Measurements from ENCODE around the gene RAD50. TPM values are rescaled to one million over a fixed set of nuclear protein-coding genes. Genes with fewer than 3 reads are reported as not detected.

RAD50 gene
- total RNA-seq, 4 donors from 2014 or later = 21.7 to 37.1 (median 24.6) TPM

DNA sequence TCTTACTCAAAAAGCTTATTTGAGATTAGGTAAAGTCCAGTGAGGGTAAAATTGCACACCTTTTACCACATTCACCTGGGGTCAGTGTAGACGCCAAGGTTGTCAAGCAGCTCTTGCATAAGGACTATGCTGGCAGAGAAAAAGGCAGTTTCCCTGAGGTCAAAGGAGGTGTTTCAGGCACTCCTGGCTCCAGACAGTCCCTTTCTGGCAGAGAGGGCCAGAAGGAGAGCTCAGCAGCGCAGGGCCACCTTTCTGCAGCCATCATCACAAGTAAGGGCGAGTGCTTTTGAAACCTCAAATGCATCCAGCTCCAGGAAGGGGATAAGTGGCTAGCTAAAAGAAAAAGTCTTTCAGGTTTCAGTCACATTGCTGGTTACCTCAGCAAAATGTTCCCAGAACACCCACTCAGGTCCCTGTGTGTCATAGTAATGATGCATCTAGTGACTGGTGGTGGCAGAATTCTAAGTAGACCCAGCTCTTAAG lies 84.5 kb downstream of the RAD50 start:
- no peak for DNase-seq (ENCODE audit: low spot score in 2 of 2)
- no peak overlapping the region for H3K4me3 ChIP-seq (ENCODE audit: low read depth, poor library complexity, severe bottlenecking)
- no peak for TF ChIP-seq POLR2A (IDR thresholded peaks at IDR 0.05)
- TF ChIP-seq, protein P1, sequence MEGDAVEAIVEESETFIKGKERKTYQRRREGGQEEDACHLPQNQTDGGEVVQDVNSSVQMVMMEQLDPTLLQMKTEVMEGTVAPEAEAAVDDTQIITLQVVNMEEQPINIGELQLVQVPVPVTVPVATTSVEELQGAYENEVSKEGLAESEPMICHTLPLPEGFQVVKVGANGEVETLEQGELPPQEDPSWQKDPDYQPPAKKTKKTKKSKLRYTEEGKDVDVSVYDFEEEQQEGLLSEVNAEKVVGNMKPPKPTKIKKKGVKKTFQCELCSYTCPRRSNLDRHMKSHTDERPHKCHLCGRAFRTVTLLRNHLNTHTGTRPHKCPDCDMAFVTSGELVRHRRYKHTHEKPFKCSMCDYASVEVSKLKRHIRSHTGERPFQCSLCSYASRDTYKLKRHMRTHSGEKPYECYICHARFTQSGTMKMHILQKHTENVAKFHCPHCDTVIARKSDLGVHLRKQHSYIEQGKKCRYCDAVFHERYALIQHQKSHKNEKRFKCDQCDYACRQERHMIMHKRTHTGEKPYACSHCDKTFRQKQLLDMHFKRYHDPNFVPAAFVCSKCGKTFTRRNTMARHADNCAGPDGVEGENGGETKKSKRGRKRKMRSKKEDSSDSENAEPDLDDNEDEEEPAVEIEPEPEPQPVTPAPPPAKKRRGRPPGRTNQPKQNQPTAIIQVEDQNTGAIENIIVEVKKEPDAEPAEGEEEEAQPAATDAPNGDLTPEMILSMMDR (IDR thresholded peaks at IDR 0.05) = no peak
- intact Hi-C loops (cut with DNase I; ENCODE audit: low total_unique reads) = no loop called here
- WGBS, 2 donors = 91 to 92% methylated on average over 3 of the region's 3 CpGs

DNA sequence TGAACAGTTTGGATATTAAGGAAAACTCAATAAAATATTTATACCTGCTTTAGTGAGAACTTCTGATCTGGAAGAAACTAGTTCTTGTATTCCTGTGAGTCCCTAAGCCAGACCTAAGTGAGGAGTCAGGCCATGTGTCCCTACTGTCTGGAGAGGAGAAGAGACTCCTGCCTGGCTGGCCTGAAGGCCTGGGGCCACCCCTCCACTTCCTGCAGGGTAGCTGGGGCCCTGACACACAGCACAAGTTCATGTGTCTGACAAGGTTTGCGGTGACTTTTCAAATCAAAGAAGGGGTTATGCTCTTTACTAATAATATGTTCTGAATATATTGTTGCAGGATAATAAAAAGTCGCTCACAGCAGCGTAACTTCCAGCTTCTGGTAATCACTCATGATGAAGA lies 85.1 kb downstream of the RAD50 start:
- no peak for DNase-seq (ENCODE audit: low spot score in 2 of 2)
- TF ChIP-seq POLR2A (IDR thresholded peaks at IDR 0.05) = no peak
- TF ChIP-seq, protein P1 (IDR thresholded peaks at IDR 0.05) = no peak
- WGBS, 2 donors = 98 to 99% methylated on average over 3 of the region's 3 CpGs
- intact Hi-C loops (cut with DNase I; ENCODE audit: low total_unique reads) = no loop called here
- H3K4me3 ChIP-seq (ENCODE audit: low read depth, poor library complexity, severe bottlenecking) = no peak overlapping the region

DNA sequence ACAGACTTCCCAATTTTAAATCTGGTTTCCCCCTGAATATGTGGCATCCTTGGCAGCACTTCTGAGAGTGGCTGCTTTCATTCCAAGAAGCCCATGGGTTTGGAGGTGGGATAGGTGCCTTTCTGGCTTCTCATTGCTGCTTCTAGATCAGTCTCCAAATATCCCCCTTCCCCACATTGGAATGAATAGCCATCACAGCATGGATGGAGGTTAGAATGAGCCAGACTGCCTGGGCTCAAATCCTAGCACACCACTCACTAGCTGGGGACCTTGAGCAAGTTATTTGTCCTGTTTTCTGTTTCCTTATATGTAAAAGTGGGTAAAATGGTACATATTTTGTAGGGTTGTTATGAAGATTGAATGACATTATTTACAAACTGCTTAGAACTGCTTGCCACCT lies 87.4 kb downstream of the RAD50 start:
- no peak for TF ChIP-seq POLR2A (IDR thresholded peaks at IDR 0.05)
- TF ChIP-seq, protein P1 (IDR thresholded peaks at IDR 0.05) = no peak
- no peak overlapping the region for H3K4me3 ChIP-seq (ENCODE audit: low read depth, poor library complexity, severe bottlenecking)
- intact Hi-C loops (cut with DNase I; ENCODE audit: low total_unique reads) = no loop called here
- DNase-seq (ENCODE audit: low spot score in 2 of 2) = no peak

DNA sequence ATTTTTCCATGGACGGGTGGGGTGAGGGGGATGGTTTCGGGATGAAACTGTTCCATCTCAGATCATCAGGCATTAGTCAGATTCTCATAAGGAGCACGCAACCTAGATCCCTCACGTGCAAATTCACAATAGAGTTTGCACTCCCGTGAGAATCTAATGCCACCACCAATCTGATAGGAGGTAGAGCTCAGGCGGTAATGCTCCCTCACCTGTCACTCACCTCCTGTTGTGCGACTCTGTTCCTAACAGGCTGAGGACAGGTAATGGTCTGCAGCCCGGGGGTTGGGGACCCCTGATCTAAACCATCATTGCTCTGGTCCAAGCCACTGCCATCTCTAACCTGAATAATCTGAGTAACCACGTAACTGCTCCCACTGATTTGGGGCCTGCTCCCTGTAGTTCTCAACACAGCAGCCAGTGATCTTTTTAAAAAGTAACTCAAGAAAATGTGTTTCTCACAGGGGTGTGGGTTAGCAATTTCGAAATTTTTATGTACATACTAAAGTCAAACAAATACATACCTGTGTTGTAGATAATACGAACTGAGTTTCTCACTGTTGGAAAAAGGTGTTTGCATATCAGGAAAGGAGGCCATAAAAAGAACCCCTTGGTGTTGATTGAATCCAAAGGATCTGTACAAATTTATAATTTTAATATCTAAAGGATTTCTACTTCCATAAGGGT lies 89.9 kb downstream of the RAD50 start:
- intact Hi-C loops (cut with DNase I; ENCODE audit: low total_unique reads) = no loop called here
- WGBS, 2 donors = 94 to 95% methylated on average over 11 of the region's 11 CpGs
- DNase-seq (ENCODE audit: low spot score in 2 of 2) = no peak
- no peak overlapping the region for H3K4me3 ChIP-seq (ENCODE audit: low read depth, poor library complexity, severe bottlenecking)
- no peak for TF ChIP-seq POLR2A (IDR thresholded peaks at IDR 0.05)
- TF ChIP-seq, protein P1 (IDR thresholded peaks at IDR 0.05) = no peak

DNA sequence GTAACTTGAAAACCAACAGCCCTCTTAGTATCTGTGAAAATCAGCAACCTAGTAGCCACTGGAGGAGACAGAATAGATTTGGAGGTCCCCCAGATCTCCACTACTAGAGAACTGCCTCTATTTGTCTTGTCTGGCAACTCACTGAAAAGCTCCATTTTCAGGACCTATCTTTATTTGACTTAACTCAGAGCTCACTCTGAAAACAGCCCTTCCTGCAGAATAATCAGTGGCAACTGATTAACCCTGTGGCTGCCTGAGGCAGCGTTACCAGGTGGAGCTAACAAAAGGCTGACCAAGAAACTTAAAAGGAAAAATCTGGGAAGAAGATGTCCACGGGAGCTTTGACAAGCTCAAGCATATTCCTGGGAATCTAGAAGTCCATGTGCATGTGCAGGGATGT lies 90.7 kb downstream of the RAD50 start:
- no peak overlapping the region for H3K4me3 ChIP-seq (ENCODE audit: low read depth, poor library complexity, severe bottlenecking)
- intact Hi-C loops (cut with DNase I; ENCODE audit: low total_unique reads) = no loop called here
- DNase-seq (ENCODE audit: low spot score in 2 of 2) = no peak
- 91 to 93% methylated on average over 2 of the region's 2 CpGs for WGBS, 2 donors
- TF ChIP-seq, protein P1 (IDR thresholded peaks at IDR 0.05) = no peak
- TF ChIP-seq POLR2A (IDR thresholded peaks at IDR 0.05) = no peak

DNA sequence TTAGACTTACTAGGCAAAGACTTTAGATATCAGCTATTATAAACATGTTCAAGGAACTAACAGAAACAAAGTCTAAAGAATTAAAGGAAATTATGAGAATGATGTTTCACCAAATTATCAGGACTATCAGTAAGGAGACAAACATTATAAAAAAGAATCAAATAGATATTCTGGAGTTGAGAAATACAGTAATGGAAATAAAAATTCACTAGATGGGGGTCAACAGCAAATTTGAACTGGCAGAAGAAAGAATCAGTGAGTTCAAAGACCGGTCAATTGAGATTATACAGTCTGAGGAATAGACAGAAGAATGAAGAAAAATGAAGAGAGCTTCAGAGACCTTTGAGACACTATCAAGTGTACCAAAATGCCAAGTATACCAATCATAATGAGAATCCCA lies 91.6 kb downstream of the RAD50 start:
- 95 to 98% methylated on average over 1 of the region's 1 CpG for WGBS, 2 donors
- no peak for DNase-seq (ENCODE audit: low spot score in 2 of 2)
- H3K4me3 ChIP-seq (ENCODE audit: low read depth, poor library complexity, severe bottlenecking) = no peak overlapping the region
- intact Hi-C loops (cut with DNase I; ENCODE audit: low total_unique reads) = no loop called here
- TF ChIP-seq, protein P1 (IDR thresholded peaks at IDR 0.05) = no peak
- no peak for TF ChIP-seq POLR2A (IDR thresholded peaks at IDR 0.05)
